ENCODE data around the gene FGF9.

DNA sequence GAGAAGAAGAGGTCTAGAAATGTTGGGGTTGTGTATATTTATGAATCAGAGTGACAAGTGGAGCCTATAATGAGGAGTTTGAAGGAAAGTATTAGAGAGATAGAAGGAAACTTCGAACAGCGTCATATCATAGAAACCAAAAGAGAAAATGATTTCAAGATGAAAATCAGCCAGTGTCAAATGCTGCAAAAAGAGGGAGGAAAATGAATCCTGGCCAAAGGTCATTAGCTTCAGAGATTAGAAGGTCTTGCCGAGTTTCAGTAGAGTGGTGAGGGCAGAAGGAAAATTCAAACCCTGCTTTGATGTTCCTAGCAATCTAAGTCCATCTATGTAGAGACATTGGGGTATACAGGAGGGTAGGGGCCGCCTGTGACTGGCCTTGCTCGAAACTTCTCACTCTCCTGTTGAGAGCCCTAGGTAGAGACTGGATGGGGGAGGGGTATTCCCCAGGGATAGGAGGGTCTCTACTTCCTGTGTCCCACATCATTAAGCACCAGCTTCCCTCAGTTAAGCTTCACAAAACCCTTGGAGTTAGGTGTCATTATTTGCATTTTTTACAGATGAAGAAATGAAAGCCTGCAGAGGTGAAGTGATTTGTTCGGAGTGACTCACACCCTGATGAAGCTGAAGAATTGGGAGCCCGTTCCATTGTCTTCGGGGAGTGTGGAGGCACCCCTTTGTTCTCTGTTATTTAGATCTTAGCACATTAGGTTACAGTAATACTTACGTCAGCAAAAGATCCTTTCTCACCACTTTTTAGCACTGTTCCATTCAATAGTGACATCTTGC, 62.8 kb downstream of the FGF9 start:
- no peak for TF ChIP-seq CTCF (IDR thresholded peaks at IDR 0.05)
- no peak for TF ChIP-seq JUNB (IDR thresholded peaks at IDR 0.05)
- TF ChIP-seq REST (IDR thresholded peaks at IDR 0.05): no peak
- TF ChIP-seq MAX (IDR thresholded peaks at IDR 0.05): no peak
- no peak for TF ChIP-seq SMC3 (IDR thresholded peaks at IDR 0.05)

Measured in A549 (cell line).